Hematopoietic multipotent progenitor cell treated with erythropoietin and hydrocortisone succinate and interleukin-3 and kit ligand, for 6 days (in vitro differentiated cells): ENCODE data around the gene PIK3R6.
A peak's percentile ranks its signal among the peaks of the same experiment; 100 is the strongest.

Source experiments
- DNase-seq: peaks from one replicate; pipeline ENCODE4 v3.0.0-alpha.2; 2015

The PIK3R6 gene, protein sequence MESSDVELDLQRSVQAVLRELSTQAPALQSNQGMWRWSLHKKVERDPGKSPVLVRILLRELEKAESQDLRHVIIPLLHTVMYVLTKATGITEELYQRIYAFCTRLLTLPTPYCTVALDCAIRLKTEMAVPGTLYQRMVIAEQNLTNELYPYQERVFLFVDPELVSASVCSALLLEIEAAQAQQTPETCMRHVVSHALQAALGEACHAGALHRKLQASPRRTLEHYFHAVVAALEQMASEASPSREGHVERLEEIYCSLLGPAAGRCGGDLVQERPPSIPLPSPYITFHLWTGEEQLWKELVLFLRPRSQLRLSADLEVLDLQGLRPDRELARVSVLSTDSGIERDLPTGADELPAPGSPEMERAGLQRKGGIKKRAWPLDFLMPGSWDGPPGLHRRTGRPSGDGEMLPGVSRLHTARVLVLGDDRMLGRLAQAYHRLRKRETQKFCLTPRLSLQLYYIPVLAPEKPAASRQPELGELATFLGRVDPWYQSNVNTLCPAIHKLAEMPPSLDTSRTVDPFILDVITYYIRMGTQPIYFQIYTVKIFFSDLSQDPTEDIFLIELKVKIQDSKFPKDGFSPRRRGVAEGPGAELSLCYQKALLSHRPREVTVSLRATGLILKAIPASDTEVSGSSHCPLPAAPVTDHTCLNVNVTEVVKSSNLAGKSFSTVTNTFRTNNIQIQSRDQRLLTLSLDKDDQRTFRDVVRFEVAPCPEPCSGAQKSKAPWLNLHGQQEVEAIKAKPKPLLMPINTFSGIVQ

DNA sequence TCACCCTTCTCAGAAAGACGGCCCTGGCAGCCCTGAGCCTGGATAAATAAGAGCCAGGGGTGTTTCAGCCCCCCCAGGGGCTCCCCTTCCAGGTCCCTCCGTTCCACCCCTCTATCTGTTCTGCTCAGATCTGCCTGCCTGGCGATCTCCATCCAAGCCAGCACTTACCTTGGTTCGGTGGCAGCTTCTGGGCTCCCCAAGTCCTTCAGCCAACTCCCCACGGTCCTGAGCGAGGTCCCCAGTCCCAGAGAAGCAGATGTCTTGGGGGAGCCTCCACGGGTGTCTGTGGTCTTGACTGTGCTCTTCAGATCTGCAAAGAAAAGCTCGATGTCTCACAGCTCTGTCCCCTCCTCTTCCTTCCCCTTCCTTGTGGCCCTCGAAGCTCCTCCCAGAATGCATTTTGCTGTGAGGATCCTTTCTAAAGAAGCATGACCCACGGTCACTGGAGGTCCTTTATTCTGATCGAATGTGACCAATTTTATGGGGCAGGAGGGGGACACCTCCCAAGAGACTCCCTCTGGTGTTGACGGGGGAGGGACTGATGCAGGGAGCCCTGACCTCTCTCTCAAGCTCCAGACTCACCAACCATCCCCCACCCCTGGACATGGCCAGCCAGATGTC is at the start of gene PIK3R6:
Gene PIK3R6 (minus strand): TSS at position 314 of the 621 bp plus-strand sequence. CDS start 17,880 bp downstream, outside the sequence.
- DNase-seq, result peak; percentile 57

DNA sequence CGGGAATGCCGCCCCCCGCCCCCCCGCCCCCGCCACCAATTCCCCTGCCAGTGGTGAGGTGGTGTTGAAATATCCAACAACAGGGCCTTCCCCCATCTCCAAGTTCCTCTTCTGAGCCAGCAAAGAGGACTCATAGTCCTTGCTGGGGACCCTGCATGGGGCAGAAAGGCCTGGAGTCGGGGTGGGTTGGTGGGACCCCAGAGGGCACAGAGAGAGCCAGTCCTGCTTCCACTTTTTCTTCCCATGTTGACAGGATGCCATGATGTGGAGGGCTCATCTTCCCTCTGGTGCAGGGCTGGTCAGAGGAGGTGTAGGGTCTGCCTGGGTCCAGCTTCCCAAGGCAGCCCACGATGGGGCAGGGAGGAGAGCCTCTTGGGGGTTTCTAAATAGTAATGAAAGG is 49.0 kb upstream of the PIK3R6 start:
- DNase-seq, result no peak

DNA sequence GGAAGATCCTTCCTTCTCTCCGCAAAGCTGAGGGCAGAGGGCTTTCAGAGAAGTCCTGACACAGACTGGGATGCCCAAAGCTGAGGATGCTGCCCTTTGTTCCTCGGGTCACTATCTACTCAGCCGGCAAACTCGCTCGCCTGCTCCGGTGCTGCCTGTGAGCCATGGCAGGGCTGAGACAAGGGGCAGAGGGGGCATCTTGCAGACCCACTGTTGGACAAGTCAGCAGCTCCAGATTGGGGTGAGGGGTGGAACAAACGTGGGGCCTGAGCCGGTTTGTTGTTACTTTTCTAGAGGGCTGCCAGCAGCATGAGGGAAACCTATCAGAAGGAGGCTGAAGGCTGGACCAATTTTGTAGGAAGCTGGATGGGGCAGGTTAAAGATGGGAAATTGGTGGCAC is 47.1 kb upstream of the PIK3R6 start:
- DNase-seq, result no peak

DNA sequence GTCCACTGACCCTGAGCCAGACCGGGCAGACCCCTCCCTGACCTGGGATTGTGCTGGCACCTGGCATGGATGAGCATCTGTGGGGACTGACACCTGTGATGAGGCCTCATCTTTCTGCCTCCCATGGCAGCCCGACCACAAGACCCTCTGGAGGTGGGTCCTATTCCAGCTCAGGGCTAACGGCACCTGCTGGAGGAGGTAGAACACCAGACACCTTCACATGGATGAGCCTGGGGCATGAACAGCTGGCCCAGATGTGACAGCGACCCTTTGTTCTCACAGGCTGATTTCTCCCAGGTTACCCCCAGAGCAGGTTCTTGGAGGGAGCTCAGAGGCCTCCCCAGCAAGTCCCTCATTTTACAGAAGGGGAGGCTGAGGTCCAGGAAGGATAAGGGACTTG is 46.4 kb upstream of the PIK3R6 start:
- no peak for DNase-seq

DNA sequence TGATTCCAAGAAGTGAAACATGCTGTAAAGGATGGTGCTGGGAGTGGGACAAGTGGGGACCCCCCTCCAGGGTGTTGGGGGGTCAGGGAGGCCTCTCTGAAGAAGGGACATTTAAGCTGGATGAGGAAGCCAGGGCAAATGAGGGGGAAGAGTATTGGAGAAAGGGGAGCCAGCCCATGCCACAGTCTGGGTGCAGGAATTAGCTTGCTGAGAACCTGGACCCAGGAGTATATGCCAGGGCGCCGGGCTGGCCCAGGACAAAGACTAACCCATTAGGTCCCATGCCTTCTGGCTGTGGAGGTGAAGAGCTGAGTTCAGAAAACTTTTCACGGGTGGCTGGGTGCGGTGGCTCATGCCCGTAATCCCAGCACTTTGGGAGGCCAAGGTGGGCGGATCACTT is 45.6 kb upstream of the PIK3R6 start:
- DNase-seq, result no peak

DNA sequence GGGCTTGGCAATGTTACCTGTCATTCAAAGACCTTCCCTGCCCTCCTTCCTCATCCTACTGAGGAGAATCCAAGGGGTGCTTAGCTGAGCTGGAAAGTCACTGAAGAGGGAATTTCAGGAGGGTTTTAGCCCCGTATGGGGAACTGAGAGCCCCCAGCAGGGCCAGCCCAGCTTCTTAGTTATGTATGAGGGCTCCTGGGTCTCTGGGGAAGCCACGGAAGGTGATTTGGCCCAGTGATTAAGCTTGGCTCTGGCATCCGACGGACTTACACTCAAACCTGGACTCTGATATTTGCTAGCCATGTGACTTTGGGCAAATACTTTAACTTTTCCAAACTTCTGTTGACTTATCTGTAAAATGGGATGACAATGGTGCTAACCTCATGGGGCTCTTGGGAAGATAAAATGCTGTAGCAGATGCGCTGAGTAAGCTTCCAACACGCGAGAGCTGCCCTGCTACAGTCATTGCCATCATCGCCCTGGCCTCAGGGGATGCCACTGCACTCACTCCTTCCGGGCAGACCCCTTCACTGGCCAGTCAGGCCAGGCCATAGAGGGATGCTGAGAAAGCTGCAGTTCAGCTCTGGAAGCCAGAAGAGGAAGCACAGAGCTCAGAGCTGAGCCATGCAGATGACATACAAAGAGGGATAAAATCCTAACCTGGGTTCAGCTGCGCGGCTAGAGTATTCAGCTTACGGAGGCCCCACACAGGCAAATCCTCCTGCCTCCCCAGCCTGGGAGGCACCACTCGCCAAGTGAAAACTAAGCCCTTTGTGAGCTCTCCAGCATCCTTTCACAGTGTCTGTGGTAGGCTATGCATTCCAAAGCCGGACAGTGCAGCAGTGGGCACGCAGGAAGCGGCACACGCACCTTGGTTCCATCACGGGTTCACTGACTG is 44.9 kb upstream of the PIK3R6 start:
- DNase-seq, result no peak

DNA sequence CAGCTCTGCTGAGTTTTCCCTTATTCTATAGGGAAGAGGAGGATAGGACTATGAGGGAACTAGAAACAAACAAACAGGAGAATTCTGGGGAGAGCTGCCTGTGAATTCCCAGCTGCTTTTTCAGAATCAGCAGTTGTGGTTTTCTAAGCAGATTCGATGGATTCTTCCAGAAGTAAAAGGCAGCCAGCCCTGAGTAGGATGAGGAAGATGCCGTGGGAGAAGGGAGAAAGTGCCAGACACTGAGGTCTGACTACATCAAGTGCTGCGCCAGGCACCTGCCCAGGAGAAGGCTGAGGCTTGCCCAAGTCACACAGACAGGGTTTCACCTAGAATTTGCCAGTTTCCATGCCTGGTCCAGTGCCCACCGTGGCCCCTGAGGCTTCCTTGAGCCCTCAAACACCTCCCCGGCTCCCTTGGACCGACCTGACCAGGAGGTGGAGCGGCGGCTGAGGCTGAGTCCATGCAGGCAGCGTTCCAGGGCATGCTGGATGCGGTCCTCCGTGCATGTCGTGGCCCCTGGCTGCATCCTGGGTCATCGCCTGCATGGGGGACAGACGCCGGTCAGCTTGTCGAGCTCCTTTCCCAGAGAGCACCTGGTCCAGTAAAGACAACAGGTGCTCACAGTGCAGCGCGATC is 43.6 kb upstream of the PIK3R6 start:
- no peak for DNase-seq

DNA sequence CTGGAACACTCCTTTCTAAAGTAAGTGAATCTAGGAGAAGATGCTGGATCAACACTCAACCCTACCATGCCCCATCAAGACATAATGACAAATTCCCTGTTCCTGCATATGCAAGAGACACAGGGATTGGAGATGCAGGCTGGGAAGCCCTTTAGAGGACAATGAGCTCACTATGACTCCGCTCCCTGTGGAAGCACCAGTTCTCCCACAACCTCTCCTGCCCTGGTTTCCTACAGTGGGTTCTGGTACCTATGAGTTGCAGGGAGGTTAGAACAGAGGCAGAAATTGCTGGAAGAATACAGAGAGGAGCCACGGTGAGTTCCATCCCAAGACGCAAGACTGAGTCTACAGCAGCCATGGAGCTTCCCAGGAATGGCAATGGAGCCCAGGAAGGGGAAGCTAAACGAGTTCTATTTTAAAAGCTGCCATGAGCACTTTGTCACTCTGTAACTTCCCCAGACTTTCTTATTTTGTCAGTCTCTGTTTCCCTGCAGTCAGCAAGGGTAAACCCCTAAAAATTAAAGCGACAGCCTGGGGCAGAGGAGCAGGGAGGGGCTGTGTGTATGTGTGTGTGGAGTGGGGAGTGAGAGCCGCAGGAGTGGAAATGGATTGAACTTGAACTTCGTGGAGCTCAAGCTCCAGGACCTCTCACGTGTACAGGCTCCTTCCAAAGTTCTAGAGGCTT is 42.3 kb upstream of the PIK3R6 start:
- DNase-seq, result no peak

DNA sequence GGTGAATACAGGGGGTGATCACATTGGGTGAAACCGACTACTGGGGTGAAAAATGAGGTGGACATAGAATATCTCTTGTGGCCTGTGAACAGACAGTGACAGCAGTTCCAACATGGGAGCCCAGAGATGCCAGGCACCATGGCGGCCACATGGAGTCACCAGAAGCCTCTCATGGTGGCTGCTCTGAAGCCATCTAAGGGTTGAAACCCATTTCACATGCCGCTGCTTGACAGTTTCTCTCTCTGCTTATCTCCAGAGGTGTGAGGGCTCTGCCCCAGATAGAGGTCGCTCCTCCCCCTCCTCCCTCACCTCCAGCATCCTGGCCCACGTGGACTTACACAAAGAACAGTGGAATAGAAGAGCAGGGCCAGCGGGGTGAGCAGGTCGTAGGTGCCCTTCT is 37.9 kb upstream of the PIK3R6 start:
- no peak for DNase-seq

DNA sequence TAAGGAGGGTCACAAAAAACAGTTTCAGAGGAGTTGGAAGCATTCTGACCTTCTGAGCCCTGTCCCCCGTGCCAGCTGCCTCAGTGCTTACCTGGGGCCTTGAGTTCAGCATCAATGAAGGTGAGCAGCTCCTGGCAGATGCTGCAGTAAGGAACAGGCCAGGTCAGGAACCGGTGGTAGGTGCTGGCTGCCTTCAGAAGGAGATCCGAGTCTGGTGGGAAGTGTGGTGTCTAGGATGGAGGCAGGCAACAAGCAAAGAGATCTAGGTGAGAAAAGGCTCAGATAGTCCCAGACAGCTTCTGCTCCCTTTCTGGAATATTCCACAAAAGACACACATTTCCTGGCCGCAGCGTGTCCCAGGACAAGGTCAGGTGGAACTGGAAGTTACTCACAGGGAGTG is 37.2 kb upstream of the PIK3R6 start:
- DNase-seq, result no peak

DNA sequence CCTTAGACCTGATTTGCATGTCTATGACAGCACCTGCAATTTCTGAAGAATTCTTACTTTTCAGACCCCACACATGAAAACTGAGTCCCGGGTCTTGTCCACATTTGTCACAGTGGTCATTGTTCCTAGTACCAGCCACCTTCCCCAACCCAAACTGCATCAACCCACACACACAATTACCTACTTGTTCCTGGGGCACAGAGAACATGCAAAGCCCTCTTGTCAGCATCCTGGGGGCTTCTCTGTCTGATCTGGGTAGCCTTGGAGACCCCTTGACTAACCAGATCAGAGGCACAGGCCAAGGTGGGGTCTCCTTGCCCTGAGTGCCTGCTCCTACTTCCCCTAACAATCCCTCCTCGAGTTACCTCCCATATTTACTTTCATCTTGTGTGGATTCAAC is 36.7 kb upstream of the PIK3R6 start:
- DNase-seq, result no peak

DNA sequence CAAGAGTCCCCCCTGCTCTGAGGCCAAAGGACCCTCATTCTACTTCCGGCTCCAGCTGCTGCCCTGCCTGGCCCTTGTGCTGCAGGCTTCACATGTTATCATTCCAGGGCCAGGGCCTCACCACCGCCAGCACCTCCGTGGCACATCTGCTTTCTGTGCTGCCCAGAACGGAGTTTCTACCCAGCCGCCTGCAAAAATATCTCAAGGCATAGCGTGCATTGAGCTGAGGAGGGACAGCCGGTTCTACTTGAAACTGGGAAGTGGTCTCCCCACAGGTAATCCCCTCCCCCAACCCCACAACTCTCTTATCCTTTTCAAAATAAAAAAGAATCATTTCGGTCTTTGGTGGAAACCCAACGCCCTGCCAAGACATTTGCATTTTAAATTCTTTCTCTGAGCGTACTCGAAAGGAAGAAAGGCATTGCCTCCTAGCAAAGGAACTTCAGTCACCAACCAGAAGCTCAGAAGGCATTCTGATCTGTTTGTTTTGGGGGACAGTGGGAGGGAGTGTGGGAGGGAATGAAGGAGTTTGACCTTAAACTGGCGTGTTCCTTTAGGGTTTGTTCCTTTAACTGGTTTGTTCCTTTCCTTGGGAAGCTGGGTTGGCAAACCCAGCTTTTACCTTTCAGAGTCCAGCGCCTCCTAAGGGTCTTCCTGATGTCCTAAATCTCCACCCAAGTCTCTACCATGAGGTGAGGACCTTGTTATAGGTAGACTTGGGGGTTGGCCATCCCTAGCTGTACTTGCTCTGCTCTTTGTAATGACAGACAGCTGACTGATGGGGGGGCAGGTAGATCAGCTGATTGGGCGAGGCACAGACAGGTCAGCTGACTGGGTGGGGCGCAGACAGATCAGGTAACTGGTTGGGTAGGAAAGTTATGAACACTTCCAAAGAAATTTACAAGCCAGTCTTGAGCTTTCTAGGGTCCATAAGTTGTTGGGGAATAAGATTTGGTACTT is 33.4 kb upstream of the PIK3R6 start:
- DNase-seq, result peak; percentile 50

DNA sequence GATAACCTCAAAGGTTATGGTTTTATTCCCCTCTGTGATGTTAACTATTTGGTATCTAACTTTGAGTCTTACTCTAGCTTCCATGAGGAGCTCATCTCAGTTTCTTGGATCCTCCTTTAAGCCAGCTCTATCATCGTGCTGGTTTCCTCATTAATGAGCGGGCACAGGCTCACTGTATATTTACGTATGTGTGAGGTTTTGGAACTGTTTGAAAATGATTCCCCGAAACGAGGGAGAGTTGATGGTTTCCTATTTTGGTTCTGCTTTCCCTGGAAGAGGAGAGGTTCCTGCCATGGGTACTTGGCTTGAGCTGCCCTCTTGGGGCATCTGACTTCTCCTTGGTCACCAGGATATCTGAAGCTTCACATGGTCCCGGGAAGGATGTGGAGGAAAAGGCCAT is 32.7 kb upstream of the PIK3R6 start:
- DNase-seq, result peak; percentile 37

DNA sequence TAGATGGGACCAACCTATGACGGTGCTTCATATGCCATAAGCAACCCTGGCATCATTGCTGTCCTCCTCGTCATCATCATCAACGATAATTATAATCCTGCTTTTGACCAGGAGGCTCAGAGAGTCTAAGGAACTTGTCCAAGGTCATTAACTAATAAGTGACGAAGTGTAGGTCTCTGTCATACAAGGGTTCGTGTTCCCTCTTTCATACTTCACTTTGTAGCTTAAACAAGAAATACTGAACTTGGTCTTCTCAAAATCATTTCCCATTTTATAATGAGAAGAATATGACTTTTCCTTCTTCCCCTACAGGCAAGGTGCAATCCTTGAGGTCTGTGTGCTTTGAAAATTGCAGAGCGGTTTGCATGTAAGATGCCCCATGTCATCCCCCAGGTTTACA is 31.2 kb upstream of the PIK3R6 start:
- no peak for DNase-seq

DNA sequence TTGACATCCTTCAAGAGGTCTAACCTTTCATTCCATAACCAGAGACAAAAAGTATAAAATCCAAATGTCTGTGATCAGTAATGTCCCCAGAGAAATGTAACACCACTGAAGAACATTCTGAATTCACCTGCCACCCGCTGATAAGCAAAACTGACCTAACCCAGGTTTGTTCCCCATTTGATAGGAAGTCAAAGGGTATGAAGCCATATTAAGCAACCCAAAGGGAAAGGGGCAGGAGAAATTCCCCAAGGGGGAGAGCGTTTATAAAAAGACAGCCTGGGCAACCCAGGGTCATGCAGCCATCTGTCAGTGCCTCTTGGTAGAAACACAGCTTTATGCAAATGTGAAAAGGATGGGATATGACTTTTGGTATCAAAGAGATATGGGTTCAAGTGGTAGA is 30.7 kb upstream of the PIK3R6 start:
- peak; percentile 52 for DNase-seq

DNA sequence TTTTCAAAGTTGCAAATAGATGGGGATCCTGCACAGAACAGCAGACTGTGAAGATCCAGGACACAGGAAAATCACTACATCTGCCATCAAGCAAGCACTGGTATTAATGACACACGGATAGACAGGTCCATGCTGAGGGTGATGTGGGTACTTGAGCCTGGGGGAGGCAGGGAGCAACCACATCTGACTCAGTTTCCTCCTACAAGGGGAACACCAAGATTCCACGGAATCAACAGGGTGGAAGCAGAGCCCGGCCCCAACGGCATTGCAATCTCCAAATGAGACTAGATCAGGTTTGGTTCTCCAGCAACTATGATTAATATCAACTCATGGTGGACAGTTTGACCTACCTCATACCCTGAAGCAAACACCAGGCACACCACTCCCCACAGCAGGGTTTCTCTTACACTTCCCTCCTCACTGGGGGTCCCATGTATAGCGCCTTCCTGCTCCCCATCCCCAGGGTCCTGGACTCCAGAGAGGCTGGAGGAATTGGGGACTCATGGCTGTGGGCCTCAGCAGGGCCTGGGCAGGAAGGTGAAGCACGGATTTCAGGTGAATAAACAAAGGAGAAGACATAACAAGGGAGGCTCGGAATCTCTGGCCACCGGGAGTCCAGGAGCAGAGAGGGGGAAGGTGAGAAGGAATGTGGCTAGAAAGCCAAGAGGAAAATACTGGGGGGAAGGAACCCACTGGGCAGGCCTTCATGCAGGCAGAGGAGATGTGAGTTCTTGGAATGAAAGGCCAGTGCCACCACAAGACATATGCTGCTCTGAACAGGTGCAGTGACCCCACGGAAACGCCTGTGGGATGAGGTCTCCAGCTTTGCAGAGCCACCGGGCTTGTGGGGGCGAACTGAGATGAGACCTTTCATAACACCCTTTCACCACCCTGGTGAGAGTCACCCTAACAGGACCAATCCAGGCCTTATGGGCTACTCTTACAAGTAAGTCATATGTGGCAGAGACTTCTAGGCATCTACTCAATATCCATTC is 29.5 kb upstream of the PIK3R6 start:
- no peak for DNase-seq

DNA sequence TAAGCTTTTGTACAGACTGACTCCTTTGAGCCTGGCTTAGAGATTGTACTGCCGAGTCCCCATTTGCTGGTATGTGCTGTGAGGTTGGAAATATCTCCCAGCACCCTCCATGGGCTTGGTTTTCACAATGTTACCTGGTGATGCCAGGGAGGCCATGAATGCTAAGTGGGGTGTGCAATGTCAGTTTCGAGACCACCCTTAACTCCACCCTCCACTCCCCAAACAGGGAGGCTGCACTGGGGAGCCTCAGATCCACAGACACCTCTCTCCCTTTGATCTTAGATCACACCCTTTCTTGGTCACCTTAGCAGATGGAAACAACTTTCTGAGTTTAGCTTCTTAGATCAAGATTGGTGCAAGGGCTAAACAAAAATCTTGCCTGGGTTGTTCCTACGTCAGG is 28.6 kb upstream of the PIK3R6 start:
- no peak for DNase-seq

DNA sequence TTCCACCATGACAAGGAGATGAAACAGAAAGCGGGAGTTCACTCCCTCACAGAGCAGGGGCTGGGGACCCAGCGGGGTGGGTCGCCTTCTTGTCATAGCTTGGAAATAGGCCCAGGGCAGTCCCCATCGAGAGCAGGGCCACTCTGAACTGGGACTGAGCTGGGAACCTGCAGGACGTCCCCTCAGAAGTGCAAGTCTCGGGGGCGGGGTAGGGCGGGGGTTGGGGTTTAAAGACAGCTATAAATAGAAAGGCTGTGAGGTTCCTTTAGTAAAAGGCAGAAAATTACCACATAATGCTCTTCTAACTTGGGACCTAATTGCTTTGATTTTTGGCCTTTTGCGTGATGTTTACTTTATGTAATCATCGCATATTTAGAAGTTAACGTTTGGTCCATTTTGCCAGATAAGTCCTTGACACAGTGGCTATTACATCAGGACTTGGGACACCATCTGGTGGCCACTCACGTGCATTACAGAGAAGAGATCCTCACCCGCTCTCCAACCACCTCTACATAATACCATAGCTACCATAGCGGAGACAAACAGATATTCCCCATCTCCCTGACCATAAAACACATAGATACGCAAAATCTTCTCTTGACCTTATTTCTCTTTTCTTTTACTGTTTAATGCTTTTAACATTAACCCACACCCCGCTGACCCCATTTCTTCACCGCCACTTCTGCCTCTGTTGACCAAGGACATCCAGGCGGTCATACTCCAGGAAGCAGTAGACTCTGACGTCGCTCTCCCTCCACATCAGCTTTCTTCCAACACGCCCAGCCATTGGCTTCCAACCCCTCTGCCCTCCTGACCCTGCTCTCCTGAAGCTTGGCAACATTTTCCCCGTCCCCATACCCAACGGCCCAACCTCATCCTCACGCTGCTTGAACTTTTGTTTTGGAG is 27.5 kb upstream of the PIK3R6 start:
- DNase-seq, result peak; percentile 88
